Measurements from ENCODE around the gene ZBTB24.
"Not testable (repeated sequence)": the region's sequence is repeated elsewhere in the genome, so short reads cannot be mapped to it uniquely, and the experiment has no call there.

The ZBTB24 gene

DNA sequence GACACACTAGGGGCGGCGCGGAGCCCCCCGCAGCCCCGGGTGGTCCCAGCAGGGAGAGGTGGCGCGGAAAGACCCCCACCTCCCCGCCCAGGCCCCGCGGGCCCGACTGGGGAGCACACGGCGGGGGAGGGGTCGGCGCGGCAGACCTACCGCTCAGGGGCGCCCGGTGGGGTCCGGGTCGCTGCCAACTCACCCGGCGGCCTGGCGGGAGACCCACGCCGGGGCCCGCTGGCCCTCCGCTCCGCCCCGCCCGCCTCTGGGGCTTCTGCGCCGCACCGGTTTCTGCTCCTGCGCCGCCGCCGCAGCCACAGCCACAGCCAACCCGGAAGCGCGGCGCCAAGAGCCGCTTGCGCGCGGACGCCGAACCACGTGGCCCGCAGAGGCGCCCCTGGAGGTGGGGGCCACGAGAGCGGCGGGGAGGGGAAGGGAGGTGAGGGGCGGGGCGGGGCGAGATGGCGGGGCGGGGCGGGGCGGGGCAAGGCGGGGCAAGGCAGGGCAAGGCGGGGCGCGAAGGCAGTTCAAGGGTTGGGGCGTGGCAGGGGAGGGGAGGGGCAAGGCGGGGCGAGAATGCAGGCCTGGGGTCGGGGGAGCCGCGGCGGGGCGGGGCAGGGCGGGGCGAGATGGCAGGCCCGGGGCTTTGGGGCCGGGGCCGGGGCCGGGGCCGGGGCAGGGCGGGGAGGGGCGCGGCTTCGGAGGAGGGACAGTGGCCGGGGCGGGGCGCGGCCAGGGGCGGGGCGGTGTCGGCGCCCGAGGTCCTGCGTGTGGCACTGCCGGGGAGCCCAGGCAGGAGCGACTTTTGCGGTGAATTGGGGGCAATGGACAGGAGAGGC, at the start of gene ZBTB24:
TSS of gene ZBTB24 (minus strand) at position 315 of the 830 bp plus-strand sequence. CDS start 1,193 bp downstream, outside the sequence.
- peak; percentile 78 for DNase-seq

DNA sequence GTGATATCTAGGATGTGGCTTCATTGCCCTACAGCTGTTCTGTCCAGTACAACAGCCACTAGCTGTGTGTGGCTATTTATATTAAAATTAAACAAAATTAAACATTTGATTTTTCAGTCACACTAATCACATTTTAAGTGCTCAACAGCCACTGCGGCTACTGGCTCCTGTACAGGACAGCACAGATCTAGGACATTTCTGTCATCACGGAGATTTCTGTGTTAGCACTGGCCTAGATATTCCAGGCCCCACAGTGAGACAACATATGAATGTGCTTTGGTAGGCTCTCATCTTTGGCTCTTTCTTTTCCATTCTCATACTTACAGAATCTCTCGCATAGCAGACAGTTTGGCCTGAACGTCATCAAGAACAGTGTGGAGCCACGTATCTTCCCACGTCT, 48.4 kb upstream of the ZBTB24 start:
- no peak for DNase-seq

DNA sequence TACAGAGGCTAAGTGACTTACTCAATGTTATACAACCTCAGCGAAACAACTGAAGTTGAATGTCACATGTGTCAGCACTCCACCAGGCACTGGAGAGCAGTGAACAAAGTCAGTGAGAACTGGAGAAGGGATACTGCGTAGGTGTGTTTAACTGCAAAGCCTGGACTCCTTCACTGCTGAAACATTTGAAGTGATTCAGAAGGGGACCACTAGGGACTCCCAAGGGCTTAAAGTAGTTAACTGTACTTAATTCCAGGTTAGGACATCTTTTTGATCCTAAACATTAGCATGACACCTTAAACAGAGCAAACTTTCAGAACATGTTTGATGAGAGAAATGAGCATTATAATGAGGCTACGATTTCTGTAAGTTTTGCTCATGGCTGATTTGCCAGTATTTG, 45.0 kb upstream of the ZBTB24 start:
- no peak for DNase-seq

DNA sequence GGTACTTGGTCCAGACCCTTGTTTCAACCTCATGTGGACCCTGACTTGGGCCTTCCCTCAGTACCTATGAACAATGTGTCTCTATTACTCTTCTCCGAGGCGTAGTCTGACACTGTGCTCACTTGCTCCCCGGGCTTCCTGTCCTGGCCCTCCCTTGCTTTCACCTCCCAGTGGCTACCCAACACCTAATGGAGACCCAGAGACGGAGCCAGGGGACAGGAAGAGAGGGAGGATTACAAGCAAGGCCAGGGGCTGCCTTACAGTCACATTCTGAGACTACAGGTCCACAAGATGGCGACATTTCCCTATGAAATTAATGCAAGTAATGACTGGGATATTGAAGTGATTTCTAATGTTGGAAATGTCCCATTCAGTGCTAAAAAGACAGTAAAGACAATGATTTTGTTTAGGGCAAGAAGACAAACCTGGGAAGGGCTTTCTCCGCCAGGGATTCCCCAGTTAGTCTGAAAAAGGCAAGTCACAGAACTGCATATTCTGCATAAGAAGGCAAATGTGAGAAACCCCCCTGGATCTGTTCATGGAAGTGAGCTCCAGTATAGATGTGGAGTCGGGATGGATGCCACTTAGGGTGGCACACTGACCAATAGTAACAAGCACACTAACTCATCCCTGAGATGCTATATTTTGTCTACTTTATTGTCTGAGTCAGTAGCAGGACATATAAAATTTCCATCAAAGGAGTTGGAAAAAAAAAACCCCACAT, 44.0 kb upstream of the ZBTB24 start:
- peak; percentile 62 for DNase-seq

DNA sequence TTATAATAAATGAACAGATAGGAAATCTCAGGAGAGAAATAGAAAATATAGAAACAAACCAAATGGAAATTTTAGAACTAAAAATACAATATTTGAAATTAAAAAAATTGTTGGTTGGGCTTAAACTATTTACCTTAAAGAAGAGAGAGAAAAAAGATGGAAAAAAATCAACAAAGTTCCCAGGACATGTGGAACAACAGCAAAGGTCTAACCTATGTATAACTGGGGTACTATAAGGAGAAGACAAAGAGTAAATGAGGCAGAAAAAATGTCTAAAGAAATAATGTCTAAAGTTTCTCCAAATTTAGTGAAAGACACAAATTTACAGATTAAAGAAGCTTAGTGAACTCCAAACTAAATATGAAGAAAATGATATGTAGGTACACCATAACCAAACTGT, 41.1 kb upstream of the ZBTB24 start:
- DNase-seq, result no peak

DNA sequence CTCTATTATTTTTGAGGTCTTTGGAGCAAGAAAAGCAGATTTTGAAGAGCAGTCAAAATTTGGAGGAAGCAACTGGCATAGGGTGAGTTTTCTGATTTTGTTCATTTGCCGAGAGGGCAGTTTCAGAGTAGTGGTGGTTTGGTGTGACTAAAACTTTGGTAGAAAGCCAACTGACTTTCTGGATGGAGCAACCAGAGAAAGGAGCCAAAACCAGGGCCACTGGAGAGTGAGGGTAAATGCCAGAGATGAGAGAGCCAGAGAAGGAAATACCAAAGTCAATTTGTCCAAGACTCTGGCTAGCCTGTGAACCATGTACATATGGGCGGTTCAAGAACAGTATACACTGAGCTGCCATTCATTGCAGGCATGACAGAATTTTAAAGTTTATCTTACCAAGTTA, 40.5 kb upstream of the ZBTB24 start:
- no peak for DNase-seq

DNA sequence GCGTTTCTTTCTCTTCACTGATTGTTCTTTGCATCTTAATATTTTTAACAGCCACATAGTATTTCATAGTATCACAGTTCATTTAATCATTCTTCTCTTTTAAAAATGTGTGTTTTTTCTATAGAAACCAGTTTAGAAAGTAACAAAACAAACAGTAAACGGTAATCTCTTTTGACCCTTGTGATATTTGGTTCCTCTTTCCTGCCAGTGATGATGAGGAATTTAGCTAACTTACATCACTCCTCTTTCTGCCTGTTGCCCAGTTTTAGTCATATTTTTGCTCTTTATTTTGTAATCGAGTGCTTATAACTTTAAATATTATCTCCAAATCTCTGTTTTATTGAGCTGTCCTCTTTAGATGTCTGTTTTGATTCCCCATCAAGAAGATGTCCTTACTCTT, 38.1 kb upstream of the ZBTB24 start:
- no peak for DNase-seq

DNA sequence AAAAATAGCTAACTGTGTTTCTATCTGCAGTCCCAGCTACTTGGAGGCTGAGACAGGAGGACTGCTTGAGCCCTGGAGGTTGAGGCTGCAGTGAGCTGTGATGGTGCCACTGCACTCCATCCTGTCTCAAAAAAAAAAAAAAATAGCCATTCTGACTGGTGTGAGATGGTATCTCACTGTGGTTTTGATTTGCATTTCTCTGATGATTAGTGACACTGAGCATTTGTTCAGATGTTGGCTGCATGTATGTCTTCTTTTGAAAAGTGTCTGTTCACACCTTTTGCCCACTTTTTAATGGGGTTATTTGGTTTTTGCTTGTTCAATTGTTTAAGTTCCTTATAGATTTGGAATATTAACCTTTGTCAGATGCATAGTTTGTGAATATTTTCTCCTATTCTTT, 36.6 kb upstream of the ZBTB24 start:
- DNase-seq, result not testable (repeated sequence)

DNA sequence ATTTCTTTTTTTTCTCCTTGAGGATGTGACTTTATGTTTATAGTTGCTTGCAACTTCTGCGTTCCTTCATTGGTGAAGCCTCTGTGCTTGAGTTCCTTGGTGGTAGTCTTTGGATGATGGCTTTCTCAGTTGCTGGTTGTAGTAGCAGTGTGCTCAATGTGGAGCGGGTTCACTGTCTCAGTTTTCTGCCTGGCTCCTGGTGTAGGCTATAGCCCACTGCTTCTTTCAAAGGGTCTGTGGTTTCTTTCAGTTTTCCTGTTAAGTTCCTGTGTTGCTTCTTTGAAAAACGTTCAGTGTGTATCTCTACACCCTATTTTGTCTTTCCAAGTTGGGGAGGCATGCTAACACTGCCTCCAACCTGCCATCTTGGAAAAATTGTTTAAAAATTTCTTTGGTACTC, 33.9 kb upstream of the ZBTB24 start:
- DNase-seq, result no peak

DNA sequence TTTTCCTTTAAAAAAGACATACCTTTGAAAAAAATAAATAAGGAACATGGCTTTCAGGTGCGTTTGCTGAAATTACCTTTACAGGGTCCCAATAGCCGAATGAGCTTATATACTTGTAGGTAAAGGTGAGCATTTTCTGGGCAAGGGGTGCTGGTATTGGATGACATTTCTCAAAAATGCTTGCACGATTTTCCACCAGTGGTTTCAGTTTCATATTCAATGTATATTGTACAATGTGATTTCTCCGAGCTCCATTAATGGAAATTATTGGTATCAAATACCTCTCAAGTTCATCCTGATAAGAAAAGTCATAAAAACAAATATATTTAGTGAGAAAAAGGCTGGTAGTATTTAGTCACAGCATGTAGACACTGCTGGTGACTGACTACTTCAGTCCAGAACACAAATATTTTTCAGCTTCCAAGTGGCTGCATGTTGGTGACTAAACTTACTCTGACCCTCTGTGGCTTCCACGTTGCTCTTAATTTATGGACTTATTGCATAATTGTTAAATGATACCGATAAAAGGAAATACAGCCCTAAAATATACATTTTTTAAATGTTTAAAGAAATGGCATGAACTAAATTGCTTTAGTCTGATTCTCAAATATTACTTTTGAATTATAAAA, 32.9 kb upstream of the ZBTB24 start:
- no peak for DNase-seq

DNA sequence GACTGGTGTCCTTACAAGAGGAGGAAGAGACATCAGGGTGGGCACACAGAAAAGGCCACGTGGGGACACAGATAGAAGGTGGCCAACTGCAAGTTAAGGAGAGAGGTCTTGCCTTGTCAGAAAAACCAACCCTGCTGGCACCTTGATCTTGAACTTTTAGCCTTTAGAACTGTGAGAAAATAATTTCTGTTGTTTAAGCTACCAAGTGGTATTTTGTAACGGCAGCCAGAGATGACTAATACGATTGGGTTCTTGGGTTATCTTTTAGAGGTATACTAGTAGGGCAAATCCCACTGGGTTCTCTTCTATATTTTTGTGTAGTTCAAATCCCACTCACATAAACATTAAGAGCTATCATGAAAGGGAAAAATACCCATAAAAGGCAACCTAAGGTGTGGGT, 31.9 kb upstream of the ZBTB24 start:
- DNase-seq, result no peak

DNA sequence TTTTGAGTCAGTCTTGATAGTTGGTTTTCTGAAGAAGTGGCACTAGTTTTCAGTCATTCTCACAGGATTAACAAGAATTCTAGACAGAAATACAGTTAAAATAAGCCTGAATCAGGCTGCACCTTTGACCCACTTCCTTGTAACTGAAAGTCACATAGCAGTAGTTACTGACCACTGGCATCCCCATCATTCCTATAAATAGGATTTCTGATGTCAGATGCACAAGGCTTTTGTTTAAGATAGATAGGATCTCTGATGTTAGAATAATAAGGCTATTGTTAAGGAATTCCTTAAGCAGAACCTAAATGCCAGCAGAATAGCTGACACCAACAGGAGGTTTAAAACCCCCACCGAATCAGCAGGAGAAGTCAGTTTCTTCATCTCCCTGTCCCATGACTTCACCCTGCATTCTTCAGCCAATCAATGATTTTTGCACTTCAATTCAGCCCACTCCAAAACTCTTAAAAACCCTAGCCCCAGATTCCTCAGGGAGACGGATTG, 30.6 kb upstream of the ZBTB24 start:
- no peak for DNase-seq

DNA sequence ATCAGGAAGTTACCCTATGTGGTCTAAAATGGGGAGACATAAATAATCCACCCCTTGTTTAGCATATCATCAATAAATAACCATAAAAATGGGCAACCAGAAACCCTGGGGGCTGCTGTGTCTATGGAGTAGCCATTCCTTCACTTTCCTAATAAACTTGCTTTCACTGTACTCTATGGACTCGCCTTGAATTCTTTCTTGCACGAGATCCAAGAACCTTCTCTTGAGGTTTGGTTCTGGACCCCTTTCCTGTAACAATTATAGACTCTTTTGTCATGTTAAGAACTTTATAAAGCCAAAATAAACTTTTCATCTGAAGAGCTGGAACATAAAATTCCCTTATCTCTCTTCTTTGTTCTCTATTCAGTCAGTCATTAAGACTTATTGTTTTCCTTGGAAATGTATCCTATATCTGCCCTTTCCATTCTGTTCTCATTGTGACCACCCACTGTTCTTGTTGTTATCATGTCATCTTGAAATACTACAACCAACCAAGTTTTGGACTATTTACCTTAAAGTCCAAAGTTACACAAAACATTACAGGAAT, 29.3 kb upstream of the ZBTB24 start:
- DNase-seq, result no peak

DNA sequence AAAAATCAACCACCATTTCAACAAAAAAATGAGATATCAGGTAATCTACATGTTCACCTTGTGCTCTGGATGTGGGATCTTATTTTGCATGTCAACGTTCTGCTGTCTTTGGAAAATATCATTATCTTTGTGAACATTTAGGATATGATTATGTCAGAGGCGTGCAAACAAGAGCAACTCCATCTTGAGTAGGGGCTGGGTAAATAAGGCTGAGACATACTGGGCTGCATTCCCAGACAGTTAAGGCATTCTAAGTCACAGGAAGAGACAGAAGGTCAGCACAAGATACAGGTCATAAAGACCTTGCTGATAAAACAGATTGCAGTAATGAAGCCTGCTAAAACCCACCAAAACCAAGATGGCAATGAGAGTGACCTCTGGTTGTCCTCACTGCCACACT, 28.8 kb upstream of the ZBTB24 start:
- no peak for DNase-seq

DNA sequence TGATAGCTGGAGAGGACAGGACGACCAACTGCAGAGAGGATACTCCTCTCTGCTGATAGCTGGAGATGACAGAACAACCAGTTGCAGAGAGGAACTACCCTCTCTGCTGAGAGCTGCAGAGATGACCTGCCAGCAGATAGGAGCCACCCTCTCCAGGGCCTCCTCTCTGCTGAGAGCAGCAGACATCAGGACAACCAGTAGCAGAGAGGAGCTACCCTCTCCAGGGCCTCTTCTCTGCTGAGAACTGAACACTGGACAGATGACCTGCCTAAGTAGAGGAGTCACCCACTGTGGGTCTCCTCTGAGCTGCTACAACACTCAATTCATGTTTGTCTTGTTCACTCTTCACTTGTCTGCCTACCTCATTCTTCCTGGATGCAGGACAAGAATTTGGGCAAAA, 27.3 kb upstream of the ZBTB24 start:
- no peak for DNase-seq

DNA sequence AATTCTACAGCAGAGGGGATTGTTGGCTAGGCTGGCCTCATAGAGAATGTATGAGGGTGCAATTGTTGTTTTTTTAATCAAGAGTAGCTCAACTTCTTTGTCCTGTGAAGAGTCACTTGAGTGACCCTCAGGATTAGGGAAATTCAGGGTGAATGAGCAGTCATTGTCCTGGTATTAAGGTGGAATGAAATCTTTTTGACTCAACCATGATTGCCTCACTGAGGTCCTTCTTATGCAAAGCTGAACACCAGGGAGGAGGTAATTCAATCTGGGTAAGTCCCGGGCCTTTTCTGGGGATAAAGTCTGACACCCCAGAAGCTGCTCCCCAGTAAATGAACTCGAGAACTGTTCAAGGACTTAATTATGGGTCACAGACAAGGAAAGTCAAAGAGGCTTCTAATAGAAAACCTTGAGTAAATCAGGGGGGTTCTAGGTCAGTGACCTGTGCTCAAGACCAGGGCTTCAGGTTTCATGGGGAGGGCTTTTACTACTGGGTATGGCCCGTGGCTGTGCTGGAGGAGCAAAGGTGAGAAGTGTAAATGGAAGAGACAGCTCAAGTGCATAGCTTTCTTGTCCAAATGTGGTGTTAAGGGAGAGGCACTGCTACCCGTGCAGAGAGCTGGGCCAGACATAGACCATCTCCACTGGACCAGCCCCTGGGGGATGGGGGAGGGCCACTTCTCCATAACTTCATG, 25.3 kb upstream of the ZBTB24 start:
- DNase-seq, result no peak

DNA sequence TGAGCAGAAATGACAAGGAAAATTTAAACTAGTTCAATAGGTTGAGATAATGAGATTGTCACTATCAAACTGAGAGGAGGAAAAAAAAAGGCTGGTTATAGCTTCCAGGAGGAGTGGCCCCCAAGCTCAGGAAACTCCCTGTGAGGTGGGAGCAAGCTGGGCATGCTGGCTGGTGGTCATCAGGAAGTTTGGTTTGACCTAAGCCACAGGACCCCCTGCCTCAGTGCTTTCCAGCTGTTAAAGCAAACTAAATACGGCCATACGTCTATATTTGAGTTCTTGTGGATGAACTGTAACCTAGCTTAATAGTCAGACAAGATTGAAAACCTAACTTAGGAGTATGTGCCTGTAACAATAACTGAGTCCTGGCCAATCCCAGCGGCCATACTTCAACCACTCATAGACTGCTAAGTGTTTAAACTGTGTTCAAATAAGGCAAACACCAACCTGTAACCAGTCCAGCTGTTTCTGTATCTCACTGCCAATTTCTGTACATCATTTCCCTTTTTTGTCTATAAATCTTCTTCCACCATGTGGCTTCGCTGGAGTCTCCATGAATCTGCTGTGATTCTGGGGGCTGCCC, 24.6 kb upstream of the ZBTB24 start:
- no peak for DNase-seq

DNA sequence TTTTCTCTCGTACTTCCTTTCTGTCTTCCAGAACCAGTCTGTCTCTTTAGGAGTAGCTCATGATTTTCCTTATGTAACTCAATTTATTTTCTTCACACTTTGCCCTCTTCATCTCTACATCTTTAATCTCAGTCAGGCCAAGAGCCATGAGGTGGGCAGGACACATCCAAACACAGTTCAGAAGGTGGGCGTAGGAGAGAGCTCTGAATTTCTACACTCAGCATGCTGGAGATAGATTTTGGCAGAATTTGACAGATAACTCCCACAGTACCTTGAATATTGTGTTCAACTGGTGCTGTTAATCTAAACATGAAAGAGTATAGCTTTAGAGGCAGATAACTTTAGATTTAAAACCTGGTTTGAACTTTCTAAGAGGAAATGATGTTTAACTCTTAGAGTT, 23.8 kb upstream of the ZBTB24 start:
- no peak for DNase-seq

DNA sequence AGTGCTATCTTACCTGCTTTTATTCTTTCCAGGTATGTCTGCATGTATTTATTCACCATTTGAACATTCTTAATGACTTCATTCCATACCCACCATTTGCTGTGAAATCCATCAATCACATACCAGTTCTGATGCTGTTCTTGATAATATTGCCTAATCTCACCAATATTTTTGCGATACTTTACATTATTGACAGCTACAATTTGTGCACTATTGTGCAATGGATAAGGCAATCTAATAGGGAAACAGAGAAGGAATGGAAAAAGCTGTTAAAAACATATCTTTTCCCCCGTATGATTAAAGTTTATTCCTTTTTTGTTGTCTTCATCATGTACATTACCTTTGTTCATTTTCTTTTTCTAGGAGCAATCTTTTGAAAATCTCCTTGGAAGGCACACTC, 23.3 kb upstream of the ZBTB24 start:
- no peak for DNase-seq

DNA sequence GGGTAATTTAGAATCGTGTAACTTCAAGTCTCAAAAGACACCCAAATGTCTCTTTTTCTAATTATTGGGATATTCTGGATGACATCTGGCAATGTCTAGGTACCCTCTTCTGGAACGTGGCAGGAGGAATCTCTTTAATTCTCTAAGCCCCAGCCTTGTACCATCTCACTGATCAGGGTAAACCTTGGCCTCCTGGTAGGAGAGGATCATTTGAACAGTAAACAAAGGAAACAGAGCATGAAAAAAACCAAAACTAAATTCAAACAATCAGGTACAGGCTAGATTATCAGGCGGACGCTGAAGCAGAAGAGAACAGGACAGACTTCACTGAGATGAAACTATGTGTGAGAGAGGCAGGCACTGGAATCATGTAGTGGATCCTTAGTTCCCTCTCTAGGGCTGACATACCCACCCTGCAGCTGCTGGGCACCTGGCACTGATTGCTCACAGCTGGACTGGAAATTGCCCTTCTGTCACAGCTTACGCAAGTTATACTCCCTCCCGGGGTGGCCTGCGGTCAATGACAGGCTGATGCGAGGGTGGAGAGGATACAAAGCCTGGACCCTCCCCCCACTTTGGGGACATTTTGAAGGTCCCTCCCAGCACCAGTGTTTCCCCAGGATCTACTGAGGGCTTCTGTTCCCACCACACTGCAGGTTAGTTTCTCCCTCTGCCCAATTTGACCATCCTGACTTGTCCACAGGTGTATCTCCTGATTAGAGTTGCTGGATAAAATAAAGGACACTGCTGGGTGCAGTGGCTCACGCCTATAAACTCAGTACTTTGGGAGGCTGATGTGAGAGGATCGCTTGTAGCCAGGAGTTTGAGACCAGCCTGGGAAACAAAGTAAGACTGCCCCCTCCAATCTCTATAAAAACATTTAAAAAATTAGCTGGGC, 20.6 kb upstream of the ZBTB24 start:
- no peak for DNase-seq

DNA sequence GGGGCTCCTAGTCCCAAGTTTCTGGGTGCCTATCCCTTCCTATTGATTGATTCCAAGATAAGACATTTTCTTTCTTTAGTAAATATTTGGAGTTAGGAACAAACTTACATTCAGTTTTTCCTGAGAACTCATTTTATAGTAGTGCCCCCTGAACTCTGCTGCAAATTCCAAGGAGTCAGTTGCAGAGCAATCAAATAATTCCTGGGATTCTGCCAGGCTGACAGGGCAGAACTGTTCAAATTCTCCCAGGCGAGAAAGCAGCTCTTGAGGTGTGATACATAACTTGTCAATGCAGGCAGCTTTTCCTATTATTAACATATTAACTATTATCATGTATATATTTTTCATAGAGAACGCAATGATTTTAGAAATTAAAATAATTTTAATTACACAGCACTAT, 15.9 kb upstream of the ZBTB24 start:
- DNase-seq, result no peak
